GM12801 (cell line): ENCODE results near the gene KLF17.

ENCODE experiments used
- TF ChIP-seq, protein P1 (sequence below): IDR thresholded peaks from one replicate; pipeline ENCODE4 v1.5.1; 2011; ENCODE audit warnings: control low read depth; ENCODE audit not compliant: insufficient read length; ENCODE audit errors: extremely low read depth

KLF17 gene, protein sequence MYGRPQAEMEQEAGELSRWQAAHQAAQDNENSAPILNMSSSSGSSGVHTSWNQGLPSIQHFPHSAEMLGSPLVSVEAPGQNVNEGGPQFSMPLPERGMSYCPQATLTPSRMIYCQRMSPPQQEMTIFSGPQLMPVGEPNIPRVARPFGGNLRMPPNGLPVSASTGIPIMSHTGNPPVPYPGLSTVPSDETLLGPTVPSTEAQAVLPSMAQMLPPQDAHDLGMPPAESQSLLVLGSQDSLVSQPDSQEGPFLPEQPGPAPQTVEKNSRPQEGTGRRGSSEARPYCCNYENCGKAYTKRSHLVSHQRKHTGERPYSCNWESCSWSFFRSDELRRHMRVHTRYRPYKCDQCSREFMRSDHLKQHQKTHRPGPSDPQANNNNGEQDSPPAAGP

DNA sequence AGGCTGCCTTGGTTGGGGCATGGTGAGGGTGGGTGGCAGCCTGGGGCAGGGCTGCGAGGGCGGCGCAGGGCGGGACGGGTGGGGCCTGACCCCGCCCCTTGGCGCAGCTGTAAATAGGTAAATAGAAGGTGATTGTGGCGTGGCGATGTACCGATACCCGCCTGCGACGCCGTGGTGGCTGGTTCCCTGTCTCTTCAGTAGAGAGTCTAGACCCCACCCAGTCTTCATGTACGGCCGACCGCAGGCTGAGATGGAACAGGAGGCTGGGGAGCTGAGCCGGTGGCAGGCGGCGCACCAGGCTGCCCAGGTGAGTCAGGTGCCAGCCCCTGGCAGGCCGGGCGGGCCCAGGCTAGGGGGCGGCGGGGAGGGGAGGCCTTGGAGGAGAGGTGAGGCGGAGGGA is at the start of gene KLF17:
KLF17 (plus strand) TSS at position 140 of the 400 bp plus-strand sequence; CDS start at position 227, 87 bp downstream.
- TF ChIP-seq, protein P1, sequence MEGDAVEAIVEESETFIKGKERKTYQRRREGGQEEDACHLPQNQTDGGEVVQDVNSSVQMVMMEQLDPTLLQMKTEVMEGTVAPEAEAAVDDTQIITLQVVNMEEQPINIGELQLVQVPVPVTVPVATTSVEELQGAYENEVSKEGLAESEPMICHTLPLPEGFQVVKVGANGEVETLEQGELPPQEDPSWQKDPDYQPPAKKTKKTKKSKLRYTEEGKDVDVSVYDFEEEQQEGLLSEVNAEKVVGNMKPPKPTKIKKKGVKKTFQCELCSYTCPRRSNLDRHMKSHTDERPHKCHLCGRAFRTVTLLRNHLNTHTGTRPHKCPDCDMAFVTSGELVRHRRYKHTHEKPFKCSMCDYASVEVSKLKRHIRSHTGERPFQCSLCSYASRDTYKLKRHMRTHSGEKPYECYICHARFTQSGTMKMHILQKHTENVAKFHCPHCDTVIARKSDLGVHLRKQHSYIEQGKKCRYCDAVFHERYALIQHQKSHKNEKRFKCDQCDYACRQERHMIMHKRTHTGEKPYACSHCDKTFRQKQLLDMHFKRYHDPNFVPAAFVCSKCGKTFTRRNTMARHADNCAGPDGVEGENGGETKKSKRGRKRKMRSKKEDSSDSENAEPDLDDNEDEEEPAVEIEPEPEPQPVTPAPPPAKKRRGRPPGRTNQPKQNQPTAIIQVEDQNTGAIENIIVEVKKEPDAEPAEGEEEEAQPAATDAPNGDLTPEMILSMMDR = no peak

DNA sequence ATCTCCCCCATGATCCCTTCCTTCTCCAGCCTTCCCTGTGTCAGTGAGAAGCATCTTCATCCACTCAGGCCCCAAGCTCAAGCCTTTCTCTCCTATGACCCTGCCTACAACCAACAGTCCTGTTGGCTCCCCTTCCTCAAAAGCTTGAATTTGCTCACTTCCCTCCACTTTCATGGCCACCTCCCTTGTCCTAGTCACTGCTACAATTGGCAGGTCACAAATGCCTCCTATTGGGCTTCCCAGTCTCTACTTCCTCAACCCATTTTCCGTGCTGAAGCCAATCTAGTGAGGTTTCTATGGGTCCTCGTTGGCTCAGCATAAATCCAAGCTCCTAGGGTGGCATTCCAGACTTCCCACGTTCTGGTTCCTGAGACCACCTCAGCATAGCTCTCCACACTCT is 47.2 kb upstream of the KLF17 start:
- TF ChIP-seq, protein P1 = no peak

DNA sequence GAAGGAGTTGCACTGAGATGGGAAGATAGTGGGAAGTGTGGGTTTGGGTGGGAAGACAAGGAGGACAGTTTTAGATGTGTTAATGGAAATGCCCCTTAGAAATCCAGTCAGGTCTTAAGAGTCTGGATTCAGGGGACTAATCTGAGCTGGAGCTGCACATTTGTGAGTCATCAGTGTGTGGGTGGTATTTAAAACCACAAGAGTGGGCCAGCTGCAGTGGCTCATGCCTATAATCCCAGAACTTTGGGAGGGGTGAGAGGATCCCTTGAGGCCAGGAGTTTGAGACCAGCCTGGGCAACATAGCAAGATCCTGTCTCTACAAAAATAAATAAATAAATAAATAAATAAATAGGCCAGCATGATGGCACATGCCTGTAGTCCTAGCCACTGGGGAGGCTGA is 46.4 kb upstream of the KLF17 start:
- TF ChIP-seq, protein P1 = no peak

DNA sequence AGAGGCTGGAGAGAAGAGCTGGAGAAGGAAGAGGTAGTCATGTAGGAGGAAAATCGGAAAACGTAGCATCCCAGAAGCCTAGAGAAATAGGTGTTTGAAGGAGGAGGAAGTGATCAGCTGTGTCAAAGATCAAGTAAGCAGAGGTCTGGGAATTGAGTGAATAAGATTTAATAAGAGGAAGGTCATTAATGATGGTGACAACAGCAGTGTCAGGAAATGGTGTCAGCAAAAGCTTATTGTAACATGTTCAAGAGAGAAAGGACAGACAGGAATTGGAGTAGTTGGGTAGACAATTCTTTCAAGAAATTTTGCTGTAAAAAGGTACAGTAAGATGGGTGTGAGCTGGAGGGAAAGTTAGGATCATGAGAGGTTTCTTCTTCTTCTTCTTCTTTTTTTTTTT is 45.8 kb upstream of the KLF17 start:
- TF ChIP-seq, protein P1 = no peak

DNA sequence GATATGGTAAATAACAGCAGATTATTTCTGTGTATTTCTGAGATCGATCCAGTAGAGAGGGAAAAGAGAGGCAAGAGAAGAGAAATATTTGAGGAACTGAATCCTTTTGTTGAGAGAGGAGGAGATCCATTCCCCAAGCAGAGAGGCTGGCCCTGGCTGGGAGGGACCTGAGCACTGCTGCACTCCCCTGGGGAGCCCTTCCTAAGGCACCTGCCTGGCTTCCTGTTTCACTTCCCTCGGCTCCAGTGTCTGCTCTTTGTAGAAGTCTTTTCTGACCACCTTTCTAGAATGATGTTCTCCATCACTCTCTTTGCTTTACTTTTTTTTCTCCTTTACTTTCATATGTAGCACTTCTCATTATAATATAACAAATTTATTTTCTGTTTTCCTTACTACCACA is 45.1 kb upstream of the KLF17 start:
- TF ChIP-seq, protein P1 = no peak

DNA sequence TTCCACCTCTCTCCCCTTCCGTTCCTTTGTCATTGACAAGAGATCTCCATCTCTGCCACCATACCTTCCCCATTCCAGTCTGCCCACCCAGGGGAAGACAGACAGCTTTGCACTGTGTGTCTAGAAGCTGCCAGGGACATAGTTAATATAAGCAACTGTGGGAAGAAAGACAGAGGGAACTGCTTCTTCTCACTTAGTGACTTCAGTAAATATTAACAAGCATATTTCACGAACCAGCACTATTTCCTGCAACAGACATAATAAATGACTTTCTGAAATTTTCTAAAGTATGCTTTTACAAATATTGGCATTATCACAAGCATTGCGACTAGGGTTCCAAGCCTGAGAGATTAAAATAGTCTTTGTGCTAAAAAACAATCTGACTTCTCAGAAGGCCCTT is 44.2 kb upstream of the KLF17 start:
- TF ChIP-seq, protein P1 = no peak

DNA sequence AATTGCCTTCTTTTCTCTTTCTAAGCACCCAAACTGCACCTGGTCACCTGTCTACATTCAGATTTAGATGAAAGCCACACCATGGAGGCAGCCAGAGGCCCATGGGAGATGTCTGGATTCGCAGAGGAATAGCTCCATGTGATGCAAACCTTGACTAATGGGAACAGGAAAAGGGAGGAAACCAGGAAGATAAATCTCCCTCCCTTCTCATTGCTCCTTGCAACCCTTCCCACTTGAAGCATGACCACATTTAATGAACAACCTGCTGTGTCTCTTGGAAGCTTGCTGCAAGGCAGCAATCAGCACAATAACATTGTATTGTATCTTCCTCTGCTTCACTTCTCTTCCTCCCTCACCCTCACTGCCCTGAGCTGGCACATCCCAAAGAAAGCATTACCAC is 42.6 kb upstream of the KLF17 start:
- TF ChIP-seq, protein P1 = no peak
